Activated naive CD4-positive, alpha-beta T cell treated with Interleukin-2 at 50 U/mL for 16 hours (primary cell): ENCODE measurements around the gene MYO1D.

Experiments
- DNase-seq: peaks from one replicate; pipeline ENCODE4 v3.0.0-alpha.2; 2020

Gene MYO1D

GRCh38 chr17:32523017-32523680 lies 353.8 kb downstream of the MYO1D start:
- peak; percentile 44 for DNase-seq

GRCh38 chr17:32520737-32521404 lies 356.1 kb downstream of the MYO1D start:
- DNase-seq: no peak

GRCh38 chr17:32520104-32520701 lies 356.7 kb downstream of the MYO1D start:
- peak; percentile 58 for DNase-seq

GRCh38 chr17:32519228-32520103 lies 357.5 kb downstream of the MYO1D start:
- peak; percentile 72 for DNase-seq

- no peak for DNase-seq
Measured at GRCh38 chr17:32518646-32519227, 358.2 kb downstream of the MYO1D start.

- no peak for DNase-seq
Measured at GRCh38 chr17:32517982-32518381, 358.9 kb downstream of the MYO1D start.

GRCh38 chr17:32516940-32517701 lies 359.8 kb downstream of the MYO1D start:
- no peak for DNase-seq

- DNase-seq: no peak
Measured at GRCh38 chr17:32516450-32516849, 360.5 kb downstream of the MYO1D start.

- DNase-seq: no peak
Measured at GRCh38 chr17:32515677-32516383, 361.1 kb downstream of the MYO1D start.

GRCh38 chr17:32514606-32515005 lies 362.3 kb downstream of the MYO1D start:
- no peak for DNase-seq

GRCh38 chr17:32513579-32513978 lies 363.3 kb downstream of the MYO1D start:
- DNase-seq: no peak

GRCh38 chr17:32512328-32512727 lies 364.6 kb downstream of the MYO1D start:
- DNase-seq: no peak

GRCh38 chr17:32510466-32510865 lies 366.5 kb downstream of the MYO1D start:
- no peak for DNase-seq

GRCh38 chr17:32508926-32509325 lies 368.0 kb downstream of the MYO1D start:
- DNase-seq: no peak

GRCh38 chr17:32504166-32504990 lies 372.5 kb downstream of the MYO1D start:
- peak; percentile 28 for DNase-seq

GRCh38 chr17:32503251-32504165 lies 373.4 kb downstream of the MYO1D start:
- DNase-seq: peak; percentile 33

- DNase-seq: no peak
Measured at GRCh38 chr17:32502710-32503109, 374.2 kb downstream of the MYO1D start.

GRCh38 chr17:32502013-32502412 lies 374.9 kb downstream of the MYO1D start:
- DNase-seq: no peak

GRCh38 chr17:32498391-32498790 lies 378.5 kb downstream of the MYO1D start:
- DNase-seq: no peak
